Measurements from ENCODE around the gene CCDC150. TPM values are rescaled to one million over a fixed set of nuclear protein-coding genes. Genes with fewer than 3 reads are reported as not detected.

The CCDC150 gene
- total and polyA plus RNA-seq, 2 of the 8 experiments (the other 6 are each of a cell fraction or from before 2014, with no cell fraction given) = 8.3 to 31.9 TPM

- Histone ChIP-seq H3K79me1 (ENCODE audit: low read depth, low read length) (no peaks in the 10 kb centered on the region), H2AFZ (ENCODE audit: low read length) (no peak overlapping the region), H2BK12ac (ENCODE audit: low read depth, low read length) (no peak overlapping the region), H2BK5ac (ENCODE audit: low read depth, low read length) (no peak overlapping the region), H3K4me1 (replicated peaks in 1 of 4; ENCODE audit: control insufficient read depth in 3 of 4, insufficient read depth in 4 of 4, low read length in 3 of 4) (peaks cover 0 to 3% (median 1%) of the 10 kb centered on the region in 4 experiments; a peak in 3 of 7 replicates), H3K23me2 (ENCODE audit: low read depth, low read length) (peaks cover 9% of the 10 kb centered on the region), H3K79me2 (ENCODE audit: control insufficient read depth in 1 of 2, insufficient read depth in 2 of 2, low read length in 2 of 2) (no peaks in the 10 kb centered on the region), H4K8ac (ENCODE audit: extremely low read depth, insufficient read depth, low read length) (no peak overlapping the region), H2BK120ac (replicated peaks; ENCODE audit: low read depth, low read length) (no peak overlapping the region), H3K36me3 (ENCODE audit: control insufficient read depth in 2 of 4, insufficient read depth in 4 of 4, low read length in 3 of 4) (no peaks in the 10 kb centered on the region), H3K14ac (ENCODE audit: insufficient read length) (no peak overlapping the region), H3K9me3 (ENCODE audit: insufficient read depth in 2 of 2, low read depth in 1 of 2, low read length in 1 of 2) (no peaks in the 10 kb centered on the region), H3K27ac (ENCODE audit: low read depth, low read length) (no peak overlapping the region), H2AK5ac (ENCODE audit: low read depth, low read length) (no peak overlapping the region), H3K27me3 (replicated peaks in 1 of 4; ENCODE audit: control insufficient read depth in 3 of 4, extremely low read depth in 1 of 4, insufficient read depth in 3 of 4, low read length in 3 of 4) (peaks cover 4 to 25% (median 17%) of the 10 kb centered on the region in 4 experiments), H3K4me2 (ENCODE audit: insufficient read depth in 1 of 2, low read depth in 2 of 2, low read length in 2 of 2) (no peak overlapping the region), H3K4me3 (ENCODE audit: extremely low read depth in 1 of 4, insufficient read depth in 2 of 4, low read depth in 3 of 4, low read length in 4 of 4) (no peak overlapping the region), H4K20me1 (replicated peaks in 1 of 2; ENCODE audit: control insufficient read depth in 1 of 2, insufficient read depth in 2 of 2, low read length in 2 of 2) (no peaks in the 10 kb centered on the region), H2BK20ac (ENCODE audit: low read length) (no peak overlapping the region), H3K9ac (replicated peaks in 1 of 4; ENCODE audit: extremely low read depth in 1 of 4, low read depth in 3 of 4, low read length in 3 of 4) (no peak overlapping the region), H4K91ac (replicated peaks; ENCODE audit: insufficient read length, low read length) (no peak overlapping the region), H4K5ac (ENCODE audit: insufficient read length, low read depth, low read length) (no peak overlapping the region), H3K56ac (replicated peaks; ENCODE audit: insufficient read length, low read depth, low read length) (no peak overlapping the region), H3K4ac (replicated peaks; ENCODE audit: insufficient read length, low read depth, low read length) (no peak overlapping the region), H2BK15ac (ENCODE audit: low read length) (no peak overlapping the region), H3K18ac (ENCODE audit: extremely low read depth, low read length) (no peak overlapping the region), H3K23ac (ENCODE audit: insufficient read length) (no peak overlapping the region)
- 98% methylated on average over 8 of the region's 8 CpGs; no CpG with 5 or more reads in 1 of the 2 experiments for WGBS, 2 experiments (ENCODE audit: extremely low coverage in 1 of 2, insufficient coverage in 1 of 2, insufficient read length in 1 of 2, insufficient replicate concordance in 2 of 2, low coverage in 1 of 2, low lambda C conversion rate in 2 of 2, missing lambda C conversion rate in 1 of 2)
- no peak for FAIRE-seq
- DNase-seq (ENCODE audit: low read depth in 1 of 2, low spot score in 2 of 2) = no peak
- ChIA-PET CTCF (ENCODE audit: partially characterized antibody) (interaction anchor here (1.5 to 2.6 kb wide), 3 partner anchors 21 to 254 kb away, joined by 3 to 16 read pairs (median 3); no protein-coding TSS in a partner anchor), POLR2A (ENCODE audit: partially characterized antibody) (no interaction called here)
- no peak for TF ChIP-seq CEBPB (IDR thresholded peaks at IDR 0.05; ENCODE audit: low read depth, low read length)
- no peak for TF ChIP-seq SIX5 (IDR thresholded peaks at IDR 0.05; ENCODE audit: low read depth, low read length)
- TF ChIP-seq POLR2AphosphoS5 (IDR thresholded peaks at IDR 0.05; ENCODE audit: low read depth, low read length) = no peak
- no peak for TF ChIP-seq ATF3 (IDR thresholded peaks at IDR 0.05; ENCODE audit: insufficient read depth, low read depth, low read length)
- no peak for TF ChIP-seq SIN3A (conservative IDR thresholded peaks at IDR 0.05 in 1 of 2, IDR thresholded peaks at IDR 0.05 in 1 of 2; ENCODE audit: low read depth in 1 of 2, low read length in 2 of 2)
- no peak for TF ChIP-seq USF2 (IDR thresholded peaks at IDR 0.05; ENCODE audit: low read length)
- TF ChIP-seq EP300 (IDR thresholded peaks at IDR 0.05; ENCODE audit: borderline replicate concordance in 1 of 2, low read depth in 2 of 2, low read length in 2 of 2) = no peak
- no peak for TF ChIP-seq RFX5 (IDR thresholded peaks at IDR 0.05; ENCODE audit: borderline replicate concordance, low read depth, low read length)
- TF ChIP-seq KDM5A (IDR thresholded peaks at IDR 0.05; ENCODE audit: low read length) = no peak
- no peak for TF ChIP-seq GABPA (IDR thresholded peaks at IDR 0.05; ENCODE audit: borderline replicate concordance, insufficient read depth, low read length)
- no peak for TF ChIP-seq YY1 (IDR thresholded peaks at IDR 0.05; ENCODE audit: low read depth, low read length)
- no peak for TF ChIP-seq SP1 (IDR thresholded peaks at IDR 0.05; ENCODE audit: low read depth, low read length)
- TF ChIP-seq BACH1 (IDR thresholded peaks at IDR 0.05; ENCODE audit: low read length) = no peak
Measured at GRCh38 chr2:196591004-196591403, 48.5 kb upstream of the CCDC150 start.
